GM12865 (cell line): Measurements from ENCODE around the gene MTHFSD.

ENCODE experiments used
- DNase-seq: peaks from one replicate; pipeline ENCODE4 v3.0.0; 2010; ENCODE audit warnings: low read depth
- H3K4me3 ChIP-seq: 2 replicates; pipeline ENCODE4 v1.5.1; 2011; ENCODE audit warnings: mild to moderate bottlenecking, low read depth, low read length, control low read depth
- CTCF ChIP-seq: IDR thresholded peaks from 2 replicates; pipeline ENCODE4 v1.5.1; 2011; ENCODE audit warnings: low read length, control low read depth, low read depth, inconsistent platforms; ENCODE audit not compliant: insufficient read depth; ENCODE audit errors: missing control alignments

The MTHFSD gene

GRCh38 chr16:86563469-86564345 is 8.7 kb upstream of the MTHFSD start:
- no peak overlapping the region for H3K4me3 ChIP-seq
- TF ChIP-seq CTCF = peak; percentile 100
- DNase-seq = peak; percentile 90

GRCh38 chr16:86562356-86562755 is 7.3 kb upstream of the MTHFSD start:
- no peak overlapping the region for H3K4me3 ChIP-seq
- DNase-seq = no peak
- TF ChIP-seq CTCF = no peak

- no peak overlapping the region for H3K4me3 ChIP-seq
- TF ChIP-seq CTCF = no peak
- DNase-seq = no peak
Measured at GRCh38 chr16:86559802-86560305, 4.8 kb upstream of the MTHFSD start.

GRCh38 chr16:86558355-86559193 is 3.5 kb upstream of the MTHFSD start:
- no peak for DNase-seq
- no peak for TF ChIP-seq CTCF
- H3K4me3 ChIP-seq = no peak overlapping the region

- no peak for TF ChIP-seq CTCF
- DNase-seq = no peak
- no peak overlapping the region for H3K4me3 ChIP-seq
Measured at GRCh38 chr16:86557587-86557986, 2.6 kb upstream of the MTHFSD start.

GRCh38 chr16:86556576-86556975 is 1.5 kb upstream of the MTHFSD start:
- TF ChIP-seq CTCF = no peak

More at GRCh38 chr16:86556576-86556975, 1.5 kb upstream of the MTHFSD start:
- DNase-seq = no peak
- no peak overlapping the region for H3K4me3 ChIP-seq
